Activated CD8-positive, alpha-beta T cell treated with anti-CD3 and anti-CD28 coated beads for 36 hours (primary cell): ENCODE measurements around the gene INHBE. TPM values are rescaled to one million over a fixed set of nuclear protein-coding genes. Genes with fewer than 3 reads are reported as not detected.

Experiments used
- ATAC-seq: fragments of 200-7000 bp; cut with Tn5 transposase; one replicate; pipeline ENCODE4 v1.10.0; 2021; ENCODE audit warnings: mild to moderate bottlenecking, moderate library complexity
- CTCF ChIA-PET: fragments of 350-600 bp; sonication (Branson Sonifier 250); formaldehyde crosslinking; loops from one replicate; lab custom pipeline; 2021; ENCODE audit warnings: antibody characterized with exemption; lab: Charles Lee
- POLR2A ChIA-PET: fragments of 350-600 bp; sonication (Branson Sonifier 250); formaldehyde crosslinking; loops from one replicate; lab custom pipeline; 2021; ENCODE audit warnings: antibody characterized with exemption; lab: Charles Lee
- DNase-seq: peaks from one replicate; pipeline ENCODE4 v3.0.0-alpha.2; 2020
- H3K27ac Mint-ChIP-seq: one replicate; pipeline ENCODE4 v1.8.0; 2021; ENCODE audit warnings: mild to moderate bottlenecking, mixed read lengths
- H3K27me3 Mint-ChIP-seq: one replicate; pipeline ENCODE4 v1.8.0; 2021; ENCODE audit warnings: mixed read lengths
- H3K36me3 Mint-ChIP-seq: one replicate; pipeline ENCODE4 v1.8.0; 2021; ENCODE audit warnings: low read depth, mixed read lengths
- H3K4me1 Mint-ChIP-seq: one replicate; pipeline ENCODE4 v1.8.0; 2021; ENCODE audit warnings: low read depth, mixed read lengths
- H3K4me3 Mint-ChIP-seq: one replicate; pipeline ENCODE4 v1.8.0; 2021; ENCODE audit warnings: mild to moderate bottlenecking, moderate library complexity, mixed read lengths
- H3K9me3 Mint-ChIP-seq: one replicate; pipeline ENCODE4 v1.8.0; 2021; ENCODE audit warnings: mixed read lengths
- intact Hi-C: fragments of 100-400 bp; cut with micrococcal nuclease; formaldehyde crosslinking; loops from one replicate; pipeline ENCODE4 v1.10.0; 2022
- total RNA-seq, 2 experiments: library from RNA; stranded (reverse); gene quantifications; one replicate each; pipeline ENCODE4 v1.2.3, GENCODE V29; 2021
- TF ChIP-seq, protein P1 (sequence below): fragments of 200-600 bp; IDR thresholded peaks from one replicate; pipeline ENCODE4 v1.8.0; 2022; ENCODE audit warnings: antibody characterized with exemption, mild to moderate bottlenecking

Gene INHBE
- total RNA-seq, 2 experiments from 2014 or later = 1.7 to 2.3 TPM

DNA sequence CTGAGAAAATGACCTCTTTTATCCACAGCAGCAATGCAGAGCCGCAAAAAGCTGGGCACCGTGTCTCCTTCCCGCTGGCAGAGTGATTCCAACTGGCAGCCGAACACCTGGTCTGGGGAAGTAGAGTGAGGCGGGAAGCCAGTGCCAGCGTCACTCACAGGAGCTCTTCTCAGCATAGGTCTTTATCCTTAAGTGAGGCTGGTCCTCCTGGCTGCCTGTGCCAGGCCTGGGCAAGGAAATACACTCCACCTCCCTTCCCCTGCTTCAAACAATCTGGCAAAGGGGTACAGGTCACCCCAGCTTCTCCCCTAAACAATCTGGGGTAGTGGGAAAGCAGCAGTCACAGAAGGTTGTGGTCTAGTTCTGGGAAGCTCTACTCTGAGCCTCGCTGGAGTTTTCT lies 19.8 kb downstream of the INHBE start:
- POLR2A ChIA-PET = interaction anchor here (1.3 to 4.5 kb wide), 6 partner anchors 9 to 42 kb away, joined by 3 to 31 read pairs (median 10); partner anchors contain the start of gene GLI1
- peaks cover 43% of the 10 kb centered on the region for H3K4me1 Mint-ChIP-seq
- ATAC-seq = no peak

GRCh38 chr12:57475271-57476161 lies 20.4 kb downstream of the INHBE start:
- intact Hi-C loops = loop anchor here (5.0 kb wide), 1 partner anchor 47 kb away; the partner anchor contains the start of genes DDIT3 and MBD6
- ATAC-seq = no peak
- H3K27ac Mint-ChIP-seq = peak overlapping the region; percentile 99
- TF ChIP-seq, protein P1, sequence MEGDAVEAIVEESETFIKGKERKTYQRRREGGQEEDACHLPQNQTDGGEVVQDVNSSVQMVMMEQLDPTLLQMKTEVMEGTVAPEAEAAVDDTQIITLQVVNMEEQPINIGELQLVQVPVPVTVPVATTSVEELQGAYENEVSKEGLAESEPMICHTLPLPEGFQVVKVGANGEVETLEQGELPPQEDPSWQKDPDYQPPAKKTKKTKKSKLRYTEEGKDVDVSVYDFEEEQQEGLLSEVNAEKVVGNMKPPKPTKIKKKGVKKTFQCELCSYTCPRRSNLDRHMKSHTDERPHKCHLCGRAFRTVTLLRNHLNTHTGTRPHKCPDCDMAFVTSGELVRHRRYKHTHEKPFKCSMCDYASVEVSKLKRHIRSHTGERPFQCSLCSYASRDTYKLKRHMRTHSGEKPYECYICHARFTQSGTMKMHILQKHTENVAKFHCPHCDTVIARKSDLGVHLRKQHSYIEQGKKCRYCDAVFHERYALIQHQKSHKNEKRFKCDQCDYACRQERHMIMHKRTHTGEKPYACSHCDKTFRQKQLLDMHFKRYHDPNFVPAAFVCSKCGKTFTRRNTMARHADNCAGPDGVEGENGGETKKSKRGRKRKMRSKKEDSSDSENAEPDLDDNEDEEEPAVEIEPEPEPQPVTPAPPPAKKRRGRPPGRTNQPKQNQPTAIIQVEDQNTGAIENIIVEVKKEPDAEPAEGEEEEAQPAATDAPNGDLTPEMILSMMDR = no peak
- H3K4me3 Mint-ChIP-seq = peak overlapping the region; percentile 89
- H3K4me1 Mint-ChIP-seq = peaks cover 50% of the 10 kb centered on the region
- peak; percentile 17 for DNase-seq
- ChIA-PET CTCF (interaction anchor here (0.9 to 9.9 kb wide), 11 partner anchors 10 to 846 kb away, joined by 3 to 152 read pairs (median 4); partner anchors contain the start of genes GLI1 and MARS1), POLR2A (interaction anchor here (0.6 to 4.5 kb wide), 11 partner anchors 10 to 48 kb away, joined by 3 to 31 read pairs (median 7); partner anchors contain the start of gene GLI1)
- H3K36me3 Mint-ChIP-seq = peaks cover 50% of the 10 kb centered on the region
- H3K9me3 Mint-ChIP-seq = no peaks in the 10 kb centered on the region
- H3K27me3 Mint-ChIP-seq = no peaks in the 10 kb centered on the region

More for the DNA sequence above, 19.8 kb downstream of the INHBE start:
- TF ChIP-seq, protein P1 = no peak
- DNase-seq = no peak
- intact Hi-C loops = loop anchor here (5.0 kb wide), 1 partner anchor 47 kb away; the partner anchor contains the start of genes DDIT3 and MBD6
- CTCF ChIA-PET = interaction anchor here (0.9 to 9.9 kb wide), 6 partner anchors 9 to 231 kb away, joined by 3 to 152 read pairs (median 4); partner anchors contain the start of genes GLI1 and MARS1
- peaks cover 51% of the 10 kb centered on the region for H3K36me3 Mint-ChIP-seq
- H3K4me3 Mint-ChIP-seq = peak overlapping the region; percentile 43
- peak overlapping the region; percentile 32 for H3K27ac Mint-ChIP-seq
- H3K27me3 Mint-ChIP-seq = no peaks in the 10 kb centered on the region
- H3K9me3 Mint-ChIP-seq = no peaks in the 10 kb centered on the region

DNA sequence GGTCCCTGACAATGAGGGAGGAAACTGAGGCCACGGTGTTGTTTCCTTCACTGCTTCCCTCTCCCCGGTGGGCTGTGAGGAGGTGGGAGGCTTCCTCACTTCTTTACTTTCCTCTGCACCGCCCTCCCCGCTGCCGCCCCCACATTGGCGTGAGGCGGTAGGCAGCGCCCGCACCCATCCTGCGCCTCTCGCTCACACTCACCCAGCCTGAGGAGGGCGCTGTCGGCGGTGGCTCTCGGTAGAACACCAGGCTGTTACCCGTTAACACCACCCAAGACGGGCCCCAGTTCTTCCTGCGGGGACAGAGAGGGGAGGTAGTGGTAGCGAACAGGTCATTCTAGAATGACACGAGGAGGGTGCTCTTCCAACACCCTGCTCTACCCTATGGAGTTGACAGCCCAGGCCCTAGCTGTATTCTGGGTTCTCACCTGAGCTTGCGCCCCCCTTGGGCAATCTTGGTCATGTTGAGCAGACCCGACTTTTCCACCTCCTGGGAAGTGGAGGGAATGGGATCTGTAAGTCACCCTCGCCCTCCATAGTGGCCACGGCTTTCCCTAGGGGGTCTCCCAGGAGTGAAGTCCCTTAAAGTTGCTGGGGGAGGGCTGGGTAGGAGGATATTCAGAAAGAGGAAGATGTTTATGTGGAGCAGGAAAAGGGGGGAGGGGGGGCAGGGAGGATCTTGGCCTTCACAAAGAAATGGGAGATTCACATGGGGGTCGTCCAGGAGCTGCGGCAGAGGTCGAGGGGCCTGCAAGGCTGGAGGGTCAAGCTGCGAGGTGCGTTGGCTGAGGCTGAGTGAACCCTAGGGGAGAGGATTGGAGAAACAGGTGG lies 21.3 kb downstream of the INHBE start:
- CTCF ChIA-PET = interaction anchor here (1.0 to 9.9 kb wide), 12 partner anchors 8 to 847 kb away, joined by 3 to 152 read pairs (median 4); partner anchors contain the start of genes DDIT3, GLI1 and INHBE
- TF ChIP-seq, protein P1 = peak; percentile 95
- H3K36me3 Mint-ChIP-seq = peaks cover 50% of the 10 kb centered on the region
- H3K4me1 Mint-ChIP-seq = peaks cover 58% of the 10 kb centered on the region
- intact Hi-C loops = loop anchor here (5.0 kb wide), 1 partner anchor 46 kb away; the partner anchor contains the start of genes DDIT3 and MBD6
- H3K4me3 Mint-ChIP-seq = peak overlapping the region; percentile 89
- peak overlapping the region; percentile 99 for H3K27ac Mint-ChIP-seq
- H3K9me3 Mint-ChIP-seq = no peaks in the 10 kb centered on the region
- POLR2A ChIA-PET = interaction anchor here (0.6 to 4.6 kb wide), 14 partner anchors 11 to 48 kb away, joined by 3 to 50 read pairs (median 6); partner anchors contain the start of genes DDIT3 and GLI1
- DNase-seq (peak; percentile 93), ATAC-seq (peak; percentile 67)
- no peaks in the 10 kb centered on the region for H3K27me3 Mint-ChIP-seq

GRCh38 chr12:57476993-57477709 lies 22.0 kb downstream of the INHBE start:
- H3K36me3 Mint-ChIP-seq = peaks cover 50% of the 10 kb centered on the region
- POLR2A ChIA-PET = interaction anchor here (0.6 to 4.6 kb wide), 12 partner anchors 9 to 47 kb away, joined by 3 to 50 read pairs (median 6); partner anchors contain the start of genes DDIT3 and GLI1
- CTCF ChIA-PET = interaction anchor here (0.8 to 9.9 kb wide), 12 partner anchors 9 to 848 kb away, joined by 3 to 152 read pairs (median 4); partner anchors contain the start of genes DDIT3, GLI1 and INHBE
- H3K4me1 Mint-ChIP-seq = peaks cover 59% of the 10 kb centered on the region
- ATAC-seq (no peak), DNase-seq (peak; percentile 27)
- peak overlapping the region; percentile 99 for H3K27ac Mint-ChIP-seq
- no peaks in the 10 kb centered on the region for H3K9me3 Mint-ChIP-seq
- H3K27me3 Mint-ChIP-seq = no peaks in the 10 kb centered on the region
- H3K4me3 Mint-ChIP-seq = peak overlapping the region; percentile 89
- TF ChIP-seq, protein P1 = no peak
- intact Hi-C loops = loop anchor here (5.0 kb wide), 1 partner anchor 45 kb away; the partner anchor contains the start of genes DDIT3 and MBD6
